MCF 10A (cell line): ENCODE measurements around the gene ZNF749. TPM values are rescaled to one million over a fixed set of nuclear protein-coding genes. Genes with fewer than 3 reads are reported as not detected.

Source experiments
- Bru-seq: library from RNA; stranded (reverse); fragments of 400-500 nt; gene quantifications from one replicate; lab custom pipeline; 2021; lab: Mats Ljungman, UMichigan
- BruChase-seq, 2 experiments: library from RNA; stranded (reverse); fragments of 400-500 nt; gene quantifications; one replicate each; lab custom pipeline; 2021; lab: Mats Ljungman, UMichigan
- BruUV-seq: library from RNA; stranded (reverse); fragments of 400-500 nt; replicated peaks from 2 replicates; lab custom pipeline; 2021; lab: Mats Ljungman, UMichigan
- CTCF ChIA-PET: fragments of 300-600 bp; sonication (Branson Sonifier 250); formaldehyde crosslinking; extraction: SDS; loops from one replicate; lab custom pipeline; 2021; ENCODE audit warnings: antibody characterized with exemption, inconsistent platforms; lab: Yijun Ruan, JAX
- POLR2A ChIA-PET: fragments of 300-600, 350-650 bp; sonication (Branson Sonifier 250); formaldehyde crosslinking; extraction: SDS; loops from one replicate; lab custom pipeline; 2020; ENCODE audit warnings: antibody characterized with exemption, inconsistent platforms; lab: Yijun Ruan, JAX
- DNase-seq: peaks from one replicate; pipeline ENCODE4 v3.0.0-alpha.2; 2018; ENCODE audit not compliant: unreplicated experiment
- H3K27ac Mint-ChIP-seq: one replicate; pipeline ENCODE4 v1.8.0; 2022; ENCODE audit warnings: mild to moderate bottlenecking, low read depth, mixed read lengths; ENCODE audit not compliant: unreplicated experiment
- H3K27me3 Mint-ChIP-seq: one replicate; pipeline ENCODE4 v1.8.0; 2022; ENCODE audit warnings: mixed read lengths; ENCODE audit not compliant: insufficient read depth, unreplicated experiment
- H3K36me3 Mint-ChIP-seq: one replicate; pipeline ENCODE4 v1.8.0; 2022; ENCODE audit warnings: mild to moderate bottlenecking, moderate library complexity, mixed read lengths; ENCODE audit not compliant: insufficient read depth, unreplicated experiment
- H3K4me1 Mint-ChIP-seq: one replicate; pipeline ENCODE4 v1.8.0; 2022; ENCODE audit warnings: mixed read lengths; ENCODE audit not compliant: insufficient read depth, unreplicated experiment
- H3K4me3 Mint-ChIP-seq: one replicate; pipeline ENCODE4 v1.8.0; 2022; ENCODE audit warnings: mild to moderate bottlenecking, moderate library complexity, mixed read lengths; ENCODE audit not compliant: unreplicated experiment
- H3K9me3 Mint-ChIP-seq: one replicate; pipeline ENCODE4 v1.8.0; 2022; ENCODE audit warnings: mixed read lengths; ENCODE audit not compliant: unreplicated experiment
- intact Hi-C: fragments of 100-400 bp; cut with micrococcal nuclease; formaldehyde crosslinking; loops from 2 replicates; pipeline ENCODE4 v1.14.1; 2022
- long read RNA-seq: library from polyadenylated mRNA; stranded (forward); transcript quantifications from one replicate; pipeline ENCODE4 v2.0.0, GENCODE V29; 2022
- total RNA-seq: library from RNA; stranded (reverse); gene quantifications from 2 replicates; pipeline ENCODE4 v1.2.3, GENCODE V29; 2022
- TF ChIP-seq, protein P1 (sequence below): fragments of 200-600 bp; IDR thresholded peaks from one replicate; pipeline ENCODE4 v1.8.0; 2022; ENCODE audit warnings: antibody characterized with exemption, mild to moderate bottlenecking; ENCODE audit not compliant: unreplicated experiment

Gene ZNF749
- total RNA-seq (19.1 and 21.2 TPM in 2 replicates), Bru-seq, nascent RNA (percentile 68 among the genes with signal in this experiment), BruChase-seq, experiment 1, labeled RNA remaining after a 6-hour chase (percentile 76 among the genes with signal in this experiment), BruChase-seq, experiment 2, labeled RNA remaining after a 2-hour chase (percentile 89 among the genes with signal in this experiment)
- long read RNA-seq, transcript ZNF749-203 (2 exons, 677 nt): major isoform, 7 of 18 reads
- long read RNA-seq, partial matches to known transcripts: 0 of 18 reads
- long read RNA-seq, other reads (novel, unspliced or antisense): 11 of 18 reads

GRCh38 chr19:57435062-57435978, at the start of gene ZNF749:
Gene ZNF749 (plus strand): TSS chr19:57435325. CDS start chr19:57435579, 254 bp downstream.
- peak; percentile 99 for DNase-seq
- ChIA-PET CTCF (interaction anchor here (1.0 to 1.4 kb wide), 4 partner anchors 13 to 32 kb away, joined by 3 to 9 read pairs (median 4); no protein-coding TSS in a partner anchor), POLR2A (interaction anchor here (0.6 to 2.4 kb wide), 25 partner anchors 8 to 927 kb away, joined by 3 to 20 read pairs (median 3); partner anchors contain the start of genes TRAPPC2B, ZNF17, ZNF264 and ZNF416)
- Mint-ChIP-seq H3K27ac (peak within 1 kb of the TSS; percentile 93), H3K27me3 (no peaks in the 10 kb centered on the region), H3K36me3 (peaks cover 33% of the 10 kb centered on the region), H3K4me1 (peaks cover 29% of the 10 kb centered on the region), H3K9me3 (peaks cover 27% of the 10 kb centered on the region), H3K4me3 (peak within 1 kb of the TSS; percentile 99)
- TF ChIP-seq, protein P1, sequence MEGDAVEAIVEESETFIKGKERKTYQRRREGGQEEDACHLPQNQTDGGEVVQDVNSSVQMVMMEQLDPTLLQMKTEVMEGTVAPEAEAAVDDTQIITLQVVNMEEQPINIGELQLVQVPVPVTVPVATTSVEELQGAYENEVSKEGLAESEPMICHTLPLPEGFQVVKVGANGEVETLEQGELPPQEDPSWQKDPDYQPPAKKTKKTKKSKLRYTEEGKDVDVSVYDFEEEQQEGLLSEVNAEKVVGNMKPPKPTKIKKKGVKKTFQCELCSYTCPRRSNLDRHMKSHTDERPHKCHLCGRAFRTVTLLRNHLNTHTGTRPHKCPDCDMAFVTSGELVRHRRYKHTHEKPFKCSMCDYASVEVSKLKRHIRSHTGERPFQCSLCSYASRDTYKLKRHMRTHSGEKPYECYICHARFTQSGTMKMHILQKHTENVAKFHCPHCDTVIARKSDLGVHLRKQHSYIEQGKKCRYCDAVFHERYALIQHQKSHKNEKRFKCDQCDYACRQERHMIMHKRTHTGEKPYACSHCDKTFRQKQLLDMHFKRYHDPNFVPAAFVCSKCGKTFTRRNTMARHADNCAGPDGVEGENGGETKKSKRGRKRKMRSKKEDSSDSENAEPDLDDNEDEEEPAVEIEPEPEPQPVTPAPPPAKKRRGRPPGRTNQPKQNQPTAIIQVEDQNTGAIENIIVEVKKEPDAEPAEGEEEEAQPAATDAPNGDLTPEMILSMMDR: no peak
- intact Hi-C loops: no loop called here
- BruUV-seq: TSS peak; percentile 41

DNA sequence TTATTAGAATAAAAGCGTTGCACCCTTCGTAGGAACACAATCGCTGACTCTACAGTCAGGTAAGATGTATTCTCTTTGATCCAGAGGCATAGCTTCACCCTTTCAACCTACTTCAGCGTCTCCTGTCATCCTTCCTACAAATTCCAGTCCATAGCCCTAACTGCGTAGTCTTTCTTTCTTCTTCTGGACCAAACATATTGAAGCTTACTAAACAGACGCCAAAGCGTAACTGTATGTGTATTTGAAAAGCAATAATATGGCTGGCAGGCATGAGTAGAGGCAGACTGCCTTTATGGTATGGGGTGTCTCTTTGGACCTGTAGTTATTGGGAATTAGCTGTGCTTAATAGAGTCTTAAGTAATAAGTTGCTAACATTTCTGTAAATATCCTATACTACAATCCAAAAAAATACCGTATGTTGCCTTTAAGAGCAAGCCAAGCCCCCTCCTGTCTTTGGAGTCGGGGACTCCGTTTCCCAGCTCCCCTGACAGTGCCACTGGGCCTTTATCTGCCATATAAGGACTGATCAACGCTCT, 45.9 kb upstream of the ZNF749 start:
- BruUV-seq: TSS peak; percentile 87
- Mint-ChIP-seq H3K36me3 (peaks cover 4% of the 10 kb centered on the region), H3K4me3 (peak overlapping the region; percentile 88), H3K27ac (peak overlapping the region; percentile 97), H3K27me3 (no peaks in the 10 kb centered on the region), H3K4me1 (peaks cover 13% of the 10 kb centered on the region), H3K9me3 (peaks cover 2% of the 10 kb centered on the region)
- POLR2A ChIA-PET: interaction anchor here (0.5 to 2.4 kb wide), 25 partner anchors 8 to 1755 kb away, joined by 3 to 17 read pairs (median 3); partner anchors contain the start of genes TRAPPC2B, ZNF17, ZNF264 and ZNF304
- TF ChIP-seq, protein P1: no peak
- CTCF ChIA-PET: interaction anchor here (0.6 to 1.4 kb wide), 6 partner anchors 13 to 91 kb away, joined by 3 to 11 read pairs (median 3); no protein-coding TSS in a partner anchor
- intact Hi-C loops: no loop called here
- no peak for DNase-seq

GRCh38 chr19:57389730-57390598, 45.2 kb upstream of the ZNF749 start, which contains the start of gene ZNF548:
Gene ZNF548 (plus strand): TSS chr19:57389854. CDS start chr19:57390100, 246 bp downstream.
- ChIA-PET CTCF (interaction anchor here (0.6 to 1.4 kb wide), 5 partner anchors 13 to 92 kb away, joined by 3 to 11 read pairs (median 3); no protein-coding TSS in a partner anchor), POLR2A (interaction anchor here (0.6 to 2.4 kb wide), 24 partner anchors 8 to 1755 kb away, joined by 3 to 17 read pairs (median 4); partner anchors contain the start of genes TRAPPC2B, ZNF17, ZNF264 and ZNF304)
- peak; percentile 97 for DNase-seq
- peaks cover 11% of the 10 kb centered on the region for H3K36me3 Mint-ChIP-seq
- H3K27ac Mint-ChIP-seq: peak within 1 kb of the TSS; percentile 97
- peaks cover 9% of the 10 kb centered on the region for H3K9me3 Mint-ChIP-seq
- intact Hi-C loops: no loop called here
- no peaks in the 10 kb centered on the region for H3K27me3 Mint-ChIP-seq
- TSS peak; percentile 59 for BruUV-seq
- TF ChIP-seq, protein P1: no peak
- peak within 1 kb of the TSS; percentile 88 for H3K4me3 Mint-ChIP-seq
- H3K4me1 Mint-ChIP-seq: peaks cover 13% of the 10 kb centered on the region
